ENCODE data around the gene ZNF652. TPM values are rescaled to one million over a fixed set of nuclear protein-coding genes. Genes with fewer than 3 reads are reported as not detected.

The ZNF652 gene
- total and polyA plus RNA-seq, 2 experiments from 2014 or later: 36.2 to 54.5 TPM

GRCh38 chr17:49351572-49352140 lies 10.4 kb downstream of the ZNF652 start:
- Histone ChIP-seq H3K27me3 (ENCODE audit: insufficient read depth) (no peaks in the 10 kb centered on the region), H3K4me2 (no peak overlapping the region), H3K79me2 (replicated peaks; ENCODE audit: insufficient read depth) (peaks cover 92% of the 10 kb centered on the region), H3K27ac (ENCODE audit: low read depth) (no peak overlapping the region), H3K4me1 (ENCODE audit: insufficient read depth) (no peaks in the 10 kb centered on the region; the same call in 1 of the 2 replicates), H4K20me1 (replicated peaks; ENCODE audit: insufficient read depth) (peaks cover 26% of the 10 kb centered on the region), H2AFZ (no peak overlapping the region), H3K36me3 (ENCODE audit: insufficient read depth) (no peaks in the 10 kb centered on the region), H3K9me2 (ENCODE audit: insufficient read depth) (no peaks in the 10 kb centered on the region), H3F3A (replicated peaks; ENCODE audit: low read depth) (no peaks in the 10 kb centered on the region), H3K4me3 (no peak overlapping the region)
- H3K4me3 Mint-ChIP-seq: no peak overlapping the region
- ATAC-seq (no peak), DNase-seq (ENCODE audit: low spot score) (no peak)
- no peaks in the 10 kb centered on the region; the same call in 2 of the 3 replicates for H3K9me3 Mint-ChIP-seq
- no peaks in the 10 kb centered on the region for H3K27me3 Mint-ChIP-seq (ENCODE audit: insufficient read depth, low read depth, poor library complexity)
- H3K27ac Mint-ChIP-seq: no peak overlapping the region
- no peaks in the 10 kb centered on the region for H3K4me1 Mint-ChIP-seq
- TF ChIP-seq, protein P1, sequence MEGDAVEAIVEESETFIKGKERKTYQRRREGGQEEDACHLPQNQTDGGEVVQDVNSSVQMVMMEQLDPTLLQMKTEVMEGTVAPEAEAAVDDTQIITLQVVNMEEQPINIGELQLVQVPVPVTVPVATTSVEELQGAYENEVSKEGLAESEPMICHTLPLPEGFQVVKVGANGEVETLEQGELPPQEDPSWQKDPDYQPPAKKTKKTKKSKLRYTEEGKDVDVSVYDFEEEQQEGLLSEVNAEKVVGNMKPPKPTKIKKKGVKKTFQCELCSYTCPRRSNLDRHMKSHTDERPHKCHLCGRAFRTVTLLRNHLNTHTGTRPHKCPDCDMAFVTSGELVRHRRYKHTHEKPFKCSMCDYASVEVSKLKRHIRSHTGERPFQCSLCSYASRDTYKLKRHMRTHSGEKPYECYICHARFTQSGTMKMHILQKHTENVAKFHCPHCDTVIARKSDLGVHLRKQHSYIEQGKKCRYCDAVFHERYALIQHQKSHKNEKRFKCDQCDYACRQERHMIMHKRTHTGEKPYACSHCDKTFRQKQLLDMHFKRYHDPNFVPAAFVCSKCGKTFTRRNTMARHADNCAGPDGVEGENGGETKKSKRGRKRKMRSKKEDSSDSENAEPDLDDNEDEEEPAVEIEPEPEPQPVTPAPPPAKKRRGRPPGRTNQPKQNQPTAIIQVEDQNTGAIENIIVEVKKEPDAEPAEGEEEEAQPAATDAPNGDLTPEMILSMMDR (conservative IDR thresholded peaks at IDR 0.05; ENCODE audit: low read depth in 2 of 2): no peak
- TF ChIP-seq EZH2phosphoT487 (IDR thresholded peaks at IDR 0.05; ENCODE audit: unreplicated experiment) (no peak), ETS1 (IDR thresholded peaks at IDR 0.05) (no peak), ZNF462 (CRISPR knock-in tag; IDR thresholded peaks at IDR 0.05) (no peak)
- peaks cover 7% of the 10 kb centered on the region; the same call in 1 of the 3 replicates for H3K36me3 Mint-ChIP-seq (ENCODE audit: low read depth)

Data from GM23338 (cell line).